RWPE2 (cell line): ENCODE data around the gene TTYH2.

Experiments
- ATAC-seq: fragments of 200-7000 bp; cut with Tn5 transposase; 3 replicates; pipeline ENCODE4 v1.9.1; 2021; ENCODE audit warnings: low read depth
- DNase-seq: peaks from one replicate; pipeline ENCODE4 v3.0.0-alpha.2; 2020; ENCODE audit warnings: low spot score
- H3K27ac ChIP-seq: fragments of 450-650 bp; 2 replicates; pipeline ENCODE4 v1.5.1; 2017; ENCODE audit warnings: mild to moderate bottlenecking; ENCODE audit not compliant: poor library complexity, severe bottlenecking
- H3K27me3 ChIP-seq: fragments of 250-450 bp; sonication (Bioruptor Pico); 2 replicates; pipeline ENCODE4 v1.5.1; 2021; ENCODE audit warnings: mild to moderate bottlenecking, moderate library complexity; ENCODE audit not compliant: insufficient read depth, poor library complexity, severe bottlenecking
- H3K36me3 ChIP-seq: fragments of 250-450 bp; sonication (Bioruptor Pico); 2 replicates; pipeline ENCODE4 v1.5.1; 2020; ENCODE audit warnings: low read depth, mild to moderate bottlenecking, moderate library complexity
- H3K4me1 ChIP-seq: fragments of 250-450 bp; sonication (Bioruptor Pico); 2 replicates; pipeline ENCODE4 v1.5.1; 2021; ENCODE audit warnings: mild to moderate bottlenecking, moderate library complexity; ENCODE audit not compliant: insufficient read depth, poor library complexity, severe bottlenecking
- H3K4me3 ChIP-seq: fragments of 250-450 bp; sonication (Bioruptor Pico); 2 replicates; pipeline ENCODE4 v1.5.1; 2021; ENCODE audit warnings: mild to moderate bottlenecking, moderate library complexity; ENCODE audit not compliant: severe bottlenecking
- H3K9me3 ChIP-seq: fragments of 250-450 bp; sonication (Bioruptor Pico); 2 replicates; pipeline ENCODE4 v1.5.1; 2021; ENCODE audit warnings: mild to moderate bottlenecking, moderate library complexity; ENCODE audit not compliant: severe bottlenecking
- CTCF ChIP-seq: fragments of 450-650 bp; IDR thresholded peaks from one replicate; pipeline ENCODE4 v1.5.1; 2017; ENCODE audit warnings: mild to moderate bottlenecking, moderate library complexity; ENCODE audit not compliant: poor library complexity, severe bottlenecking

Gene TTYH2

GRCh38 chr17:74307984-74308773 is 94.8 kb downstream of the TTYH2 start:
- Histone ChIP-seq H3K4me3 (no peak overlapping the region), H3K9me3 (no peaks in the 10 kb centered on the region), H3K4me1 (no peaks in the 10 kb centered on the region), H3K27ac (no peak overlapping the region), H3K27me3 (no peaks in the 10 kb centered on the region), H3K36me3 (no peaks in the 10 kb centered on the region)
- TF ChIP-seq CTCF, result no peak
- ATAC-seq, result no peak
- no peak for DNase-seq

- ATAC-seq (peak; percentile 29; the same call in 1 of the 3 replicates), DNase-seq (no peak)
- H3K27ac ChIP-seq, result no peak overlapping the region
- no peak overlapping the region for H3K4me3 ChIP-seq
- no peaks in the 10 kb centered on the region for H3K4me1 ChIP-seq
- no peaks in the 10 kb centered on the region for H3K27me3 ChIP-seq
- no peak for TF ChIP-seq CTCF
- H3K36me3 ChIP-seq, result no peaks in the 10 kb centered on the region
- no peaks in the 10 kb centered on the region for H3K9me3 ChIP-seq
These were observed 96.5 kb downstream of the TTYH2 start for GRCh38 chr17:74309902-74310301.
